Panc1 (cell line): ENCODE data around the gene CLIC6.

Experiments
- POLR2AphosphoS5 ChIP-seq: IDR thresholded peaks from 2 replicates; pipeline ENCODE4 v1.6.1; 2012; ENCODE audit warnings: mild to moderate bottlenecking, low read depth, low read length, moderate library complexity
- SIN3A ChIP-seq: IDR thresholded peaks from 2 replicates; pipeline ENCODE4 v1.6.1; 2012; ENCODE audit warnings: low read depth, mild to moderate bottlenecking, low read length, moderate library complexity, borderline replicate concordance; ENCODE audit not compliant: insufficient read depth
- TF ChIP-seq, protein P1 (sequence below): fragments of 450-650 bp; IDR thresholded peaks from 2 replicates; pipeline ENCODE4 v1.5.1; 2017; ENCODE audit warnings: mild to moderate bottlenecking

DNA sequence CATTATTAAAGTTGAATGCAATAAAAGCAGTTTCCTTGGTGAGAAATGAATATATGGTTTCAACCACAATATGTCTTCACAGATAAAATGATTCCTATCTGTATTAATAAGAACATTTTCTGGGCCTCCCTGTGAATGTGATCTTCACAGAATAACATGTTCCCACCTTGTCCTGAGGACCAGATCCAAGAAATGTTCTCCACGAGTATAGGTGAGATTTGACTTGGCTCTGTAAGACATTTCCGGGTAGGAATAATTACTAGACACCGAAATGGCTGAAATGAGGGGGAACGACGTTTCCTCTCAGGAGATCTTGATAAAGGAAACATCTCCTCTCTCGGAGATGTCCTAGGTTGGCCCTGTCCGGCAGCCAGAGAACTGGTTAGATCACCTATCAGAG, 61.4 kb downstream of the CLIC6 start:
- TF ChIP-seq, protein P1, sequence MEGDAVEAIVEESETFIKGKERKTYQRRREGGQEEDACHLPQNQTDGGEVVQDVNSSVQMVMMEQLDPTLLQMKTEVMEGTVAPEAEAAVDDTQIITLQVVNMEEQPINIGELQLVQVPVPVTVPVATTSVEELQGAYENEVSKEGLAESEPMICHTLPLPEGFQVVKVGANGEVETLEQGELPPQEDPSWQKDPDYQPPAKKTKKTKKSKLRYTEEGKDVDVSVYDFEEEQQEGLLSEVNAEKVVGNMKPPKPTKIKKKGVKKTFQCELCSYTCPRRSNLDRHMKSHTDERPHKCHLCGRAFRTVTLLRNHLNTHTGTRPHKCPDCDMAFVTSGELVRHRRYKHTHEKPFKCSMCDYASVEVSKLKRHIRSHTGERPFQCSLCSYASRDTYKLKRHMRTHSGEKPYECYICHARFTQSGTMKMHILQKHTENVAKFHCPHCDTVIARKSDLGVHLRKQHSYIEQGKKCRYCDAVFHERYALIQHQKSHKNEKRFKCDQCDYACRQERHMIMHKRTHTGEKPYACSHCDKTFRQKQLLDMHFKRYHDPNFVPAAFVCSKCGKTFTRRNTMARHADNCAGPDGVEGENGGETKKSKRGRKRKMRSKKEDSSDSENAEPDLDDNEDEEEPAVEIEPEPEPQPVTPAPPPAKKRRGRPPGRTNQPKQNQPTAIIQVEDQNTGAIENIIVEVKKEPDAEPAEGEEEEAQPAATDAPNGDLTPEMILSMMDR, result no peak
- TF ChIP-seq POLR2AphosphoS5 (no peak), SIN3A (no peak)
